Measurements from ENCODE around the gene FOXK1. TPM values are rescaled to one million over a fixed set of nuclear protein-coding genes. Genes with fewer than 3 reads are reported as not detected.
"Not testable (repeated sequence)": the region's sequence is repeated elsewhere in the genome, so short reads cannot be mapped to it uniquely, and the experiment has no call there.

The FOXK1 gene
- total and polyA plus RNA-seq, 2 of the 13 experiments (the other 11 are each of a cell fraction or from before 2014, with no cell fraction given): 4.6 to 8.8 TPM

DNA sequence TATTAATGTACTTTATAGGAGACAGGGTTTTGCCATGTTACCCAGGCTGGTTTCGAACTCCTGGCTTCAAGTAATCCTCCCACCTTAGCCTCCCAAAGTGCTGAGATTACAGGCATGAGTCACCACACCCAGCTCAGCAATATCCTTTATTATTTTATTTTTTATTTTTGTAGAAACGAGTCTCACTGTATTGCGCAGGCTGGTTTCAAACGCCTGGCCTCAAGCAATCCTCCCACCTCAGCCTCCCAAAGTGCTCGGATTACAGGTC is 39.0 kb upstream of the FOXK1 start:
- H3K9me3 ChIP-seq (ENCODE audit: low read length); intact Hi-C loops (cut with micrococcal nuclease; ENCODE audit: unreplicated experiment); POLR2A ChIA-PET; ATAC-seq; H3K79me2 ChIP-seq (ENCODE audit: insufficient read depth, low read length); H3K36me3 ChIP-seq (replicated peaks in 1 of 2; ENCODE audit: control insufficient read depth in 1 of 2, insufficient read depth in 2 of 2, low read length in 2 of 2); DNase-seq (ENCODE audit: low spot score); H4K20me1 ChIP-seq (ENCODE audit: insufficient read depth, low read length); H2AFZ ChIP-seq (ENCODE audit: low read length); BruUV-seq (replicated peaks); H3K27me3 ChIP-seq (ENCODE audit: control insufficient read depth in 1 of 2, insufficient read depth in 2 of 2, low read length in 2 of 2); H3K27ac ChIP-seq (ENCODE audit: extremely low read length, insufficient read depth, low read length); H3K4me3 ChIP-seq (replicated peaks in 1 of 3; ENCODE audit: insufficient read depth in 1 of 3, low read depth in 2 of 3, low read length in 3 of 3); FAIRE-seq; H3K9ac ChIP-seq (ENCODE audit: insufficient read depth, low read depth, low read length); in situ Hi-C loops (cut with HindIII; ENCODE audit: extremely low pct_ligation_motif_present, low pct_unique_long_range_greater_than_20kb): not testable (repeated sequence)
- TF ChIP-seq, protein P1, sequence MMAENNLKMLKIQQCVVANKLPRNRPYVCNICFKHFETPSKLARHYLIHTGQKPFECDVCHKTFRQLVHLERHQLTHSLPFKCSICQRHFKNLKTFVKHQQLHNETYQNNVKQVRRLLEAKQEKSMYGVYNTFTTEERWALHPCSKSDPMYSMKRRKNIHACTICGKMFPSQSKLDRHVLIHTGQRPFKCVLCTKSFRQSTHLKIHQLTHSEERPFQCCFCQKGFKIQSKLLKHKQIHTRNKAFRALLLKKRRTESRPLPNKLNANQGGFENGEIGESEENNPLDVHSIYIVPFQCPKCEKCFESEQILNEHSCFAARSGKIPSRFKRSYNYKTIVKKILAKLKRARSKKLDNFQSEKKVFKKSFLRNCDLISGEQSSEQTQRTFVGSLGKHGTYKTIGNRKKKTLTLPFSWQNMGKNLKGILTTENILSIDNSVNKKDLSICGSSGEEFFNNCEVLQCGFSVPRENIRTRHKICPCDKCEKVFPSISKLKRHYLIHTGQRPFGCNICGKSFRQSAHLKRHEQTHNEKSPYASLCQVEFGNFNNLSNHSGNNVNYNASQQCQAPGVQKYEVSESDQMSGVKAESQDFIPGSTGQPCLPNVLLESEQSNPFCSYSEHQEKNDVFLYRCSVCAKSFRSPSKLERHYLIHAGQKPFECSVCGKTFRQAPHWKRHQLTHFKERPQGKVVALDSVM (CRISPR knock-in tag; IDR thresholded peaks at IDR 0.05): peak; percentile 46; the same call in 1 of the 2 replicates
- WGBS (ENCODE audit: low lambda C conversion rate): 94% methylated on average over 5 of the region's 5 CpGs
- H3K4me1 ChIP-seq (ENCODE audit: insufficient read depth, low read length): peaks cover 22% of the 10 kb centered on the region
- H3K4me2 ChIP-seq (ENCODE audit: low read depth, low read length): peak overlapping the region; percentile 67; the same call in 1 of the 2 replicates
- CTCF ChIA-PET (ENCODE audit: low intra/inter-chr PET ratio, low total read pairs): interaction anchor here (1.8 kb wide), 1 partner anchor 39 kb away, joined by 5 read pairs; the partner anchor contains the start of gene FOXK1

DNA sequence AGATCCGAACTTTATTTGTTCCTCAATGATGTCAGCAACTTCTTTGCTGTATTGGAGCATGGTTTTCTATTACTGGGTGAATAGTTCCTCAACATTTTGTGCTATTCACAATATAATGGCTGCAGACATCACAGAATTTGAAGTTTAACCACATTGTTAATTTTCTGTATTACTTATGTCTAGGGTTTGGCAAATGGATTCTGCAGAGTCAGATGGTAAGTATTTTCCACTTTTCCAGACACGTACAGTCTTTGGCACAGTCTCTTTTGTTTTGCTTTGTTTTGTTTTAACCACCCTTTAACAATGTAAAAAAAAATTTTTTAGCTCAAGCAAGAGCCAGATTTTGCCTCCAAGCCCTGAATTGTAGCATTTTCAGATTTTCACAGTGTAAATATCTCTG is 36.8 kb upstream of the FOXK1 start:
- ATAC-seq: no peak
- H3K9me3 ChIP-seq (ENCODE audit: low read length): no peaks in the 10 kb centered on the region
- BruUV-seq (replicated peaks): no TSS peak
- no peak overlapping the region for H3K4me3 ChIP-seq (replicated peaks in 1 of 3; ENCODE audit: insufficient read depth in 1 of 3, low read depth in 2 of 3, low read length in 3 of 3)
- no peaks in the 10 kb centered on the region for H3K79me2 ChIP-seq (ENCODE audit: insufficient read depth, low read length)
- in situ Hi-C loops (cut with HindIII; ENCODE audit: extremely low pct_ligation_motif_present, low pct_unique_long_range_greater_than_20kb): loop anchor here (5.0 kb wide), 1 partner anchor 37 kb away; the partner anchor contains the start of gene FOXK1
- 59% methylated on average over 2 of the region's 2 CpGs for WGBS (ENCODE audit: low lambda C conversion rate)
- no peak overlapping the region for H3K4me2 ChIP-seq (ENCODE audit: low read depth, low read length)
- H3K9ac ChIP-seq (ENCODE audit: insufficient read depth, low read depth, low read length): no peak overlapping the region
- no peak for FAIRE-seq
- no peak overlapping the region for H3K27ac ChIP-seq (ENCODE audit: extremely low read length, insufficient read depth, low read length)
- H3K36me3 ChIP-seq (replicated peaks in 1 of 2; ENCODE audit: control insufficient read depth in 1 of 2, insufficient read depth in 2 of 2, low read length in 2 of 2): no peaks in the 10 kb centered on the region
- no peak overlapping the region for H2AFZ ChIP-seq (ENCODE audit: low read length)
- no peak for DNase-seq (ENCODE audit: low spot score)
- no peaks in the 10 kb centered on the region for H4K20me1 ChIP-seq (ENCODE audit: insufficient read depth, low read length)
- peaks cover 13% of the 10 kb centered on the region for H3K4me1 ChIP-seq (ENCODE audit: insufficient read depth, low read length)
- ChIA-PET POLR2A (no interaction called here), CTCF (ENCODE audit: low intra/inter-chr PET ratio, low total read pairs) (no interaction called here)
- H3K27me3 ChIP-seq (ENCODE audit: control insufficient read depth in 1 of 2, insufficient read depth in 2 of 2, low read length in 2 of 2): no peaks in the 10 kb centered on the region
- intact Hi-C loops (cut with micrococcal nuclease; ENCODE audit: unreplicated experiment): no loop called here
- TF ChIP-seq SKI (IDR thresholded peaks at IDR 0.05; ENCODE audit: partially characterized antibody) (no peak), PHB2 (IDR thresholded peaks at IDR 0.05; ENCODE audit: partially characterized antibody) (no peak), ZNF598 (CRISPR knock-in tag; IDR thresholded peaks at IDR 0.05; ENCODE audit: borderline replicate concordance) (no peak), ZNF7 (CRISPR knock-in tag; IDR thresholded peaks at IDR 0.05) (no peak)
- TF ChIP-seq, protein P2, sequence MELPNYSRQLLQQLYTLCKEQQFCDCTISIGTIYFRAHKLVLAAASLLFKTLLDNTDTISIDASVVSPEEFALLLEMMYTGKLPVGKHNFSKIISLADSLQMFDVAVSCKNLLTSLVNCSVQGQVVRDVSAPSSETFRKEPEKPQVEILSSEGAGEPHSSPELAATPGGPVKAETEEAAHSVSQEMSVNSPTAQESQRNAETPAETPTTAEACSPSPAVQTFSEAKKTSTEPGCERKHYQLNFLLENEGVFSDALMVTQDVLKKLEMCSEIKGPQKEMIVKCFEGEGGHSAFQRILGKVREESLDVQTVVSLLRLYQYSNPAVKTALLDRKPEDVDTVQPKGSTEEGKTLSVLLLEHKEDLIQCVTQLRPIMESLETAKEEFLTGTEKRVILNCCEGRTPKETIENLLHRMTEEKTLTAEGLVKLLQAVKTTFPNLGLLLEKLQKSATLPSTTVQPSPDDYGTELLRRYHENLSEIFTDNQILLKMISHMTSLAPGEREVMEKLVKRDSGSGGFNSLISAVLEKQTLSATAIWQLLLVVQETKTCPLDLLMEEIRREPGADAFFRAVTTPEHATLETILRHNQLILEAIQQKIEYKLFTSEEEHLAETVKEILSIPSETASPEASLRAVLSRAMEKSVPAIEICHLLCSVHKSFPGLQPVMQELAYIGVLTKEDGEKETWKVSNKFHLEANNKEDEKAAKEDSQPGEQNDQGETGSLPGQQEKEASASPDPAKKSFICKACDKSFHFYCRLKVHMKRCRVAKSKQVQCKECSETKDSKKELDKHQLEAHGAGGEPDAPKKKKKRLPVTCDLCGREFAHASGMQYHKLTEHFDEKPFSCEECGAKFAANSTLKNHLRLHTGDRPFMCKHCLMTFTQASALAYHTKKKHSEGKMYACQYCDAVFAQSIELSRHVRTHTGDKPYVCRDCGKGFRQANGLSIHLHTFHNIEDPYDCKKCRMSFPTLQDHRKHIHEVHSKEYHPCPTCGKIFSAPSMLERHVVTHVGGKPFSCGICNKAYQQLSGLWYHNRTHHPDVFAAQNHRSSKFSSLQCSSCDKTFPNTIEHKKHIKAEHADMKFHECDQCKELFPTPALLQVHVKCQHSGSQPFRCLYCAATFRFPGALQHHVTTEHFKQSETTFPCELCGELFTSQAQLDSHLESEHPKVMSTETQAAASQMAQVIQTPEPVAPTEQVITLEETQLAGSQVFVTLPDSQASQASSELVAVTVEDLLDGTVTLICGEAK (IDR thresholded peaks at IDR 0.05): no peak
- TF ChIP-seq, protein P2 (CRISPR knock-in tag; IDR thresholded peaks at IDR 0.05): no peak

Data from HepG2 (cell line).